GM12878 (cell line): Measurements from ENCODE around the gene MEAF6. TPM values are rescaled to one million over a fixed set of nuclear protein-coding genes. Genes with fewer than 3 reads are reported as not detected.

Experiments used
- ATAC-seq: fragments of 200-7000 bp; cut with Tn5 transposase; 3 replicates; pipeline ENCODE4 v1.9.1; 2020; ENCODE audit warnings: mild to moderate bottlenecking, moderate library complexity
- BruUV-seq: library from RNA; stranded (reverse); fragments of 400-500 nt; replicated peaks from 2 replicates; lab custom pipeline; 2021; lab: Mats Ljungman, UMichigan
- CTCF ChIA-PET: fragments of 300-600 bp; sonication (Branson Sonifier 250); formaldehyde crosslinking; extraction: SDS; loops from one replicate; lab custom pipeline; 2021; ENCODE audit warnings: inconsistent platforms; lab: Yijun Ruan, JAX
- POLR2A ChIA-PET: fragments of 350-600 bp; formaldehyde crosslinking; extraction: SDS; loops from one replicate; lab custom pipeline; 2021; ENCODE audit warnings: inconsistent platforms; lab: Charles Lee
- RAD21 ChIA-PET: fragments of 300-600 bp; sonication (Branson Sonifier 250); formaldehyde crosslinking; loops from one replicate; lab custom pipeline; 2023; ENCODE audit warnings: antibody characterized with exemption; ENCODE audit not compliant: unreplicated experiment; lab: Charles Lee
- SMC1A ChIA-PET: fragments of 300-600 bp; sonication (Branson Sonifier 250); formaldehyde crosslinking; loops from one replicate; lab custom pipeline; 2023; ENCODE audit not compliant: unreplicated experiment, uncharacterized antibody; lab: Charles Lee
- DNase-seq: peaks from one replicate; pipeline ENCODE4 v3.0.0-alpha.2; 2011; ENCODE audit warnings: low read depth, low spot score
- FAIRE-seq: peaks from 3 replicates; lab custom pipeline; 2011; peaks lifted over from hg19 to GRCh38; lab: Jason Lieb, UNC
- H2AFZ ChIP-seq: 2 replicates; pipeline ENCODE4 v1.6.0; 2011; ENCODE audit warnings: low read depth, low read length, control low read depth; ENCODE audit not compliant: control insufficient read depth
- H3K27ac ChIP-seq: 2 replicates; pipeline ENCODE4 v1.5.1; 2011; ENCODE audit warnings: control low read depth; ENCODE audit not compliant: control insufficient read depth, insufficient read depth
- H3K27me3 ChIP-seq, 2 experiments: replicated peaks in 1 of 2; 2 replicates each; pipeline versions ENCODE4 v1.6.0 to v1.6.1; 2011; ENCODE audit warnings: low read length in 1 of 2; ENCODE audit not compliant: control insufficient read depth in 2 of 2, insufficient read depth in 2 of 2
- H3K36me3 ChIP-seq, 2 experiments: 2 replicates each; pipeline ENCODE4 v1.5.1; 2011; ENCODE audit warnings: low read length in 1 of 2; ENCODE audit not compliant: control insufficient read depth in 2 of 2, insufficient read depth in 2 of 2
- H3K4me1 ChIP-seq: 2 replicates; pipeline ENCODE4 v1.6.1; 2011; ENCODE audit warnings: mild to moderate bottlenecking, low read length, moderate library complexity, mixed read lengths; ENCODE audit not compliant: control insufficient read depth, insufficient read depth
- H3K4me2 ChIP-seq: 2 replicates; pipeline ENCODE4 v1.6.0; 2011; ENCODE audit warnings: control low read depth; ENCODE audit not compliant: control insufficient read depth, insufficient read depth
- H3K4me3 ChIP-seq: fragments of 200-600 bp; sonication (generic); 2 replicates; pipeline ENCODE4 v1.5.1; 2016
- H3K79me2 ChIP-seq: 2 replicates; pipeline ENCODE4 v1.6.0; 2011; ENCODE audit warnings: low read length; ENCODE audit not compliant: control insufficient read depth, insufficient read depth
- H3K9ac ChIP-seq: 2 replicates; pipeline ENCODE4 v1.8.0; 2011; ENCODE audit warnings: low read length, control low read depth, mixed read lengths; ENCODE audit not compliant: control insufficient read depth, insufficient read depth
- H3K9me3 ChIP-seq: replicated peaks from 3 replicates; pipeline ENCODE4 v1.5.1; 2011; ENCODE audit warnings: mild to moderate bottlenecking, low read length; ENCODE audit not compliant: control insufficient read depth, insufficient read depth
- H4K20me1 ChIP-seq: 2 replicates; pipeline ENCODE4 v1.6.0; 2011; ENCODE audit not compliant: control insufficient read depth, insufficient read depth
- BHLHE40 ChIP-seq, 2 experiments: fragments of 450-650 bp in 1 of 2; IDR thresholded peaks; 2 replicates each; pipeline ENCODE4 v1.6.1; 2011 to 2017; ENCODE audit warnings: low read depth in 2 of 2, borderline replicate concordance in 1 of 2, improper control_type of control experiment in 1 of 2, low read length in 1 of 2, mild to moderate bottlenecking in 1 of 2
- CBX5 ChIP-seq: sonication (generic); IDR thresholded peaks from 2 replicates; pipeline ENCODE4 v1.6.1; 2016; ENCODE audit warnings: low read depth, moderate library complexity, mild to moderate bottlenecking, inconsistent platforms
- DPF2 ChIP-seq: fragments of 450-650 bp; IDR thresholded peaks from 2 replicates; pipeline ENCODE4 v1.6.1; 2017; ENCODE audit warnings: mild to moderate bottlenecking
- NBN ChIP-seq: fragments of 450-650 bp; IDR thresholded peaks from 2 replicates; pipeline ENCODE4 v1.6.1; 2016
- NR2C1 ChIP-seq: fragments of 450-650 bp; IDR thresholded peaks from 2 replicates; pipeline ENCODE4 v1.6.1; 2017; ENCODE audit warnings: antibody characterized with exemption, mild to moderate bottlenecking, moderate library complexity
- PML ChIP-seq: IDR thresholded peaks from 2 replicates; pipeline ENCODE4 v1.6.1; 2012; ENCODE audit warnings: low read length, inconsistent platforms
- POU2F2 ChIP-seq: IDR thresholded peaks from 3 replicates; pipeline ENCODE4 v1.6.1; 2011; ENCODE audit warnings: low read depth, mild to moderate bottlenecking, low read length, borderline replicate concordance
- TAF1 ChIP-seq: IDR thresholded peaks from 2 replicates; pipeline ENCODE4 v1.6.1; 2011; ENCODE audit warnings: mild to moderate bottlenecking, low read depth, low read length, borderline replicate concordance
- ZNF207 ChIP-seq: fragments of 450-650 bp; IDR thresholded peaks from 2 replicates; pipeline ENCODE4 v1.6.1; 2014; ENCODE audit warnings: antibody characterized with exemption, mild to moderate bottlenecking, borderline replicate concordance
- WGBS: methylation state at CpG from one replicate; pipeline ENCODE4 v1.1.6; 2016; ENCODE audit warnings: low lambda C conversion rate; ENCODE audit not compliant: insufficient replicate concordance, insufficient coverage; ENCODE audit errors: missing lambda C conversion rate; 5-methylcytosine and 5-hydroxymethylcytosine counted together
- in situ Hi-C: fragments of 300-500 bp; cut with MboI; formaldehyde crosslinking; loops from 9 replicates; pipeline ENCODE4 v1.14.3; 2018; ENCODE audit warnings: mixed read lengths
- intact Hi-C: fragments of 100-400 bp; cut with micrococcal nuclease; formaldehyde crosslinking; loops from one replicate; pipeline ENCODE4 v1.14.2; 2022; ENCODE audit not compliant: unreplicated experiment
- polyA plus RNA-seq, 11 experiments: library from polyadenylated mRNA; depleted of rRNA in 4 of 11; unstranded in 6 of 11; stranded (reverse) in 5 of 11; fragments of >200 nt; fragmentation: Nextera tagmentation in 4 of 11; fragmentation: Illumina TruSeq in 1 of 11; extraction: Ambion mirVana in 4 of 11; extraction: Trizol in 1 of 11; gene quantifications; 1 replicate in 1 of 11; 2 replicates in 10 of 11; pipeline versions ENCODE4 v1.2.1 to v1.2.3, GENCODE V29; 2011 to 2016; ENCODE audit warnings: inconsistent platforms in 2 of 11, missing spikeins in 2 of 11, low read depth in 1 of 11
- total RNA-seq, 4 experiments: library from RNA; depleted of rRNA in 3 of 4; stranded (reverse); fragments of >200 nt in 3 of 4; fragmentation: Illumina TruSeq in 1 of 4; extraction: Trizol in 1 of 4; gene quantifications; 2 replicates each; pipeline versions ENCODE4 v1.2.1 to v1.2.3, GENCODE V29; 2013 to 2021
- TF ChIP-seq, protein P1 (sequence below): fragments of 450-650 bp; IDR thresholded peaks from 2 replicates; pipeline ENCODE4 v1.6.1; 2017; ENCODE audit warnings: antibody characterized with exemption, mild to moderate bottlenecking, moderate library complexity
- TF ChIP-seq, protein P2 (sequence below): fragments of 150-350 bp; IDR thresholded peaks from 2 replicates; pipeline ENCODE4 v1.6.1; 2014; ENCODE audit warnings: mild to moderate bottlenecking, low read depth, low read length
- TF ChIP-seq, protein P3 (sequence below): IDR thresholded peaks from 2 replicates; pipeline ENCODE4 v1.6.1; 2011; ENCODE audit warnings: borderline replicate concordance, low read depth, mild to moderate bottlenecking, moderate library complexity, low read length; ENCODE audit not compliant: insufficient read depth, poor library complexity, severe bottlenecking
- TF ChIP-seq, protein P4 (sequence below): fragments of 450-650 bp; IDR thresholded peaks from 2 replicates; pipeline ENCODE4 v1.6.1; 2017; ENCODE audit warnings: mild to moderate bottlenecking, moderate library complexity

Gene MEAF6
- total and polyA plus RNA-seq, 10 of the 15 experiments (the other 5 are each of a cell fraction or from before 2014, with no cell fraction given): 30.8 to 75.0 (median 58.1) TPM

DNA sequence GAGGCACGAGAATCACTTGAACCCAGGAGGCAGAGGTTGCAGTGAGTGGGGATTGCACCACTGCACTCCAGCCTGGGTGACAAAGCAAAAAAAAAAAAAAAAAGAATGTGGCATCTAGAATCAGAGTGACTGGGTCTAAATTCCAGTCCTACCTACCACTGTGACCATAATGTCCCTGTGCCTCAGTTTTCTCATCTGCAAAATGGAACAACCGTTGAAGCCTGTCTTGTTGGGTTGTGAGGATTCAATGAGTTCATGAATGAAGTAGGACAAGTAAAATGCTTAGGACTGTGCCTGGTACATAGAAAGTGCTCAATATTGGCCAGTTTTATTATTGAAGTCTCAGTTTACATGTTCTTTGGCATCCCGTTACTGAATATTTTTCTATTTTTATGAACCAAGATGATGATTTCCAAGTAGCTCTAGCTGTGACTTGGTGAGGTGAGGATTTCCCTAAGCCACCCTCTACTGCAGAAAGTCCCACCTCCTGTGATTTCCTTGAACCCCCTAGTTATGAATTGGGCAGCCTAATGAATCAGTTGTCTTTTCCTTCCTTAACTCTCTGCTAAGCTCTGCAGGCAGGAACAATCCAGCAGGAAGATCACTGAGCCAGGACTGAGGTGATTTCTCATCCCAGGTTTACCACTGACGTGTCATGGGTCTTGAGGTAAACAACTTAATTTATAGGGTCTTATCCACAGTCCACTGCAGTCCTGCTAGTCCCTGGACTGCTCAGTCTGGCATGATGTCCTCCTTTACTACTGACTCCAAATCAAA, 18.9 kb upstream of the MEAF6 start:
- peaks cover 1 to 18% of the 10 kb centered on the region in 2 experiments; a peak in 2 of 4 replicates for H3K36me3 ChIP-seq
- H4K20me1 ChIP-seq: no peaks in the 10 kb centered on the region; the same call in 1 of the 2 replicates
- H3K27me3 ChIP-seq: no peaks in the 10 kb centered on the region
- ChIA-PET CTCF (interaction anchor here (1.1 kb wide), 1 partner anchor 46 kb away, joined by 5 read pairs; no protein-coding TSS in a partner anchor), RAD21 (no interaction called here), POLR2A (no interaction called here), SMC1A (no interaction called here)
- intact Hi-C loops: no loop called here
- WGBS: 57% methylated on average over 4 of the region's 4 CpGs
- no peak overlapping the region for H3K4me3 ChIP-seq
- no peak for FAIRE-seq
- BruUV-seq: no TSS peak
- H3K4me1 ChIP-seq: no peaks in the 10 kb centered on the region
- no peaks in the 10 kb centered on the region for H3K9me3 ChIP-seq
- H3K9ac ChIP-seq: no peak overlapping the region
- H2AFZ ChIP-seq: no peak overlapping the region
- no peak for ATAC-seq
- no peak for DNase-seq
- no peak overlapping the region for H3K27ac ChIP-seq
- H3K4me2 ChIP-seq: no peak overlapping the region
- H3K79me2 ChIP-seq: no peaks in the 10 kb centered on the region
- in situ Hi-C loops: no loop called here
- no peak for TF ChIP-seq POU2F2
- no peak for TF ChIP-seq BHLHE40 (IDR thresholded peaks at IDR 0.05; ENCODE audit: borderline replicate concordance in 1 of 2, low read depth in 2 of 2, low read length in 1 of 2)
- TF ChIP-seq, protein P1, sequence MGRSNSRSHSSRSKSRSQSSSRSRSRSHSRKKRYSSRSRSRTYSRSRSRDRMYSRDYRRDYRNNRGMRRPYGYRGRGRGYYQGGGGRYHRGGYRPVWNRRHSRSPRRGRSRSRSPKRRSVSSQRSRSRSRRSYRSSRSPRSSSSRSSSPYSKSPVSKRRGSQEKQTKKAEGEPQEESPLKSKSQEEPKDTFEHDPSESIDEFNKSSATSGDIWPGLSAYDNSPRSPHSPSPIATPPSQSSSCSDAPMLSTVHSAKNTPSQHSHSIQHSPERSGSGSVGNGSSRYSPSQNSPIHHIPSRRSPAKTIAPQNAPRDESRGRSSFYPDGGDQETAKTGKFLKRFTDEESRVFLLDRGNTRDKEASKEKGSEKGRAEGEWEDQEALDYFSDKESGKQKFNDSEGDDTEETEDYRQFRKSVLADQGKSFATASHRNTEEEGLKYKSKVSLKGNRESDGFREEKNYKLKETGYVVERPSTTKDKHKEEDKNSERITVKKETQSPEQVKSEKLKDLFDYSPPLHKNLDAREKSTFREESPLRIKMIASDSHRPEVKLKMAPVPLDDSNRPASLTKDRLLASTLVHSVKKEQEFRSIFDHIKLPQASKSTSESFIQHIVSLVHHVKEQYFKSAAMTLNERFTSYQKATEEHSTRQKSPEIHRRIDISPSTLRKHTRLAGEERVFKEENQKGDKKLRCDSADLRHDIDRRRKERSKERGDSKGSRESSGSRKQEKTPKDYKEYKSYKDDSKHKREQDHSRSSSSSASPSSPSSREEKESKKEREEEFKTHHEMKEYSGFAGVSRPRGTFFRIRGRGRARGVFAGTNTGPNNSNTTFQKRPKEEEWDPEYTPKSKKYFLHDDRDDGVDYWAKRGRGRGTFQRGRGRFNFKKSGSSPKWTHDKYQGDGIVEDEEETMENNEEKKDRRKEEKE: no peak
- no peak for TF ChIP-seq PML
- no peak for TF ChIP-seq CBX5
- no peak for TF ChIP-seq NBN
- no peak for TF ChIP-seq DPF2
- no peak for TF ChIP-seq TAF1
- TF ChIP-seq, protein P2, sequence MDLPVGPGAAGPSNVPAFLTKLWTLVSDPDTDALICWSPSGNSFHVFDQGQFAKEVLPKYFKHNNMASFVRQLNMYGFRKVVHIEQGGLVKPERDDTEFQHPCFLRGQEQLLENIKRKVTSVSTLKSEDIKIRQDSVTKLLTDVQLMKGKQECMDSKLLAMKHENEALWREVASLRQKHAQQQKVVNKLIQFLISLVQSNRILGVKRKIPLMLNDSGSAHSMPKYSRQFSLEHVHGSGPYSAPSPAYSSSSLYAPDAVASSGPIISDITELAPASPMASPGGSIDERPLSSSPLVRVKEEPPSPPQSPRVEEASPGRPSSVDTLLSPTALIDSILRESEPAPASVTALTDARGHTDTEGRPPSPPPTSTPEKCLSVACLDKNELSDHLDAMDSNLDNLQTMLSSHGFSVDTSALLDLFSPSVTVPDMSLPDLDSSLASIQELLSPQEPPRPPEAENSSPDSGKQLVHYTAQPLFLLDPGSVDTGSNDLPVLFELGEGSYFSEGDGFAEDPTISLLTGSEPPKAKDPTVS: no peak
- TF ChIP-seq, protein P3, sequence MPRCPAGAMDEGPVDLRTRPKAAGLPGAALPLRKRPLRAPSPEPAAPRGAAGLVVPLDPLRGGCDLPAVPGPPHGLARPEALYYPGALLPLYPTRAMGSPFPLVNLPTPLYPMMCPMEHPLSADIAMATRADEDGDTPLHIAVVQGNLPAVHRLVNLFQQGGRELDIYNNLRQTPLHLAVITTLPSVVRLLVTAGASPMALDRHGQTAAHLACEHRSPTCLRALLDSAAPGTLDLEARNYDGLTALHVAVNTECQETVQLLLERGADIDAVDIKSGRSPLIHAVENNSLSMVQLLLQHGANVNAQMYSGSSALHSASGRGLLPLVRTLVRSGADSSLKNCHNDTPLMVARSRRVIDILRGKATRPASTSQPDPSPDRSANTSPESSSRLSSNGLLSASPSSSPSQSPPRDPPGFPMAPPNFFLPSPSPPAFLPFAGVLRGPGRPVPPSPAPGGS: no peak
- TF ChIP-seq, protein P4, sequence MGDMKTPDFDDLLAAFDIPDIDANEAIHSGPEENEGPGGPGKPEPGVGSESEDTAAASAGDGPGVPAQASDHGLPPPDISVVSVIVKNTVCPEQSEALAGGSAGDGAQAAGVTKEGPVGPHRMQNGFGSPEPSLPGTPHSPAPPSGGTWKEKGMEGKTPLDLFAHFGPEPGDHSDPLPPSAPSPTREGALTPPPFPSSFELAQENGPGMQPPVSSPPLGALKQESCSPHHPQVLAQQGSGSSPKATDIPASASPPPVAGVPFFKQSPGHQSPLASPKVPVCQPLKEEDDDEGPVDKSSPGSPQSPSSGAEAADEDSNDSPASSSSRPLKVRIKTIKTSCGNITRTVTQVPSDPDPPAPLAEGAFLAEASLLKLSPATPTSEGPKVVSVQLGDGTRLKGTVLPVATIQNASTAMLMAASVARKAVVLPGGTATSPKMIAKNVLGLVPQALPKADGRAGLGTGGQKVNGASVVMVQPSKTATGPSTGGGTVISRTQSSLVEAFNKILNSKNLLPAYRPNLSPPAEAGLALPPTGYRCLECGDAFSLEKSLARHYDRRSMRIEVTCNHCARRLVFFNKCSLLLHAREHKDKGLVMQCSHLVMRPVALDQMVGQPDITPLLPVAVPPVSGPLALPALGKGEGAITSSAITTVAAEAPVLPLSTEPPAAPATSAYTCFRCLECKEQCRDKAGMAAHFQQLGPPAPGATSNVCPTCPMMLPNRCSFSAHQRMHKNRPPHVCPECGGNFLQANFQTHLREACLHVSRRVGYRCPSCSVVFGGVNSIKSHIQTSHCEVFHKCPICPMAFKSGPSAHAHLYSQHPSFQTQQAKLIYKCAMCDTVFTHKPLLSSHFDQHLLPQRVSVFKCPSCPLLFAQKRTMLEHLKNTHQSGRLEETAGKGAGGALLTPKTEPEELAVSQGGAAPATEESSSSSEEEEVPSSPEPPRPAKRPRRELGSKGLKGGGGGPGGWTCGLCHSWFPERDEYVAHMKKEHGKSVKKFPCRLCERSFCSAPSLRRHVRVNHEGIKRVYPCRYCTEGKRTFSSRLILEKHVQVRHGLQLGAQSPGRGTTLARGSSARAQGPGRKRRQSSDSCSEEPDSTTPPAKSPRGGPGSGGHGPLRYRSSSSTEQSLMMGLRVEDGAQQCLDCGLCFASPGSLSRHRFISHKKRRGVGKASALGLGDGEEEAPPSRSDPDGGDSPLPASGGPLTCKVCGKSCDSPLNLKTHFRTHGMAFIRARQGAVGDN: no peak
- no peak for TF ChIP-seq ZNF207
- TF ChIP-seq NR2C1: no peak
